ENCODE measurements around the gene FXN. TPM values are rescaled to one million over a fixed set of nuclear protein-coding genes. Genes with fewer than 3 reads are reported as not detected.
"Not testable (repeated sequence)": the region's sequence is repeated elsewhere in the genome, so short reads cannot be mapped to it uniquely, and the experiment has no call there.

FXN gene
- total RNA-seq, 1 experiment from 2014 or later: 12.0 TPM

DNA sequence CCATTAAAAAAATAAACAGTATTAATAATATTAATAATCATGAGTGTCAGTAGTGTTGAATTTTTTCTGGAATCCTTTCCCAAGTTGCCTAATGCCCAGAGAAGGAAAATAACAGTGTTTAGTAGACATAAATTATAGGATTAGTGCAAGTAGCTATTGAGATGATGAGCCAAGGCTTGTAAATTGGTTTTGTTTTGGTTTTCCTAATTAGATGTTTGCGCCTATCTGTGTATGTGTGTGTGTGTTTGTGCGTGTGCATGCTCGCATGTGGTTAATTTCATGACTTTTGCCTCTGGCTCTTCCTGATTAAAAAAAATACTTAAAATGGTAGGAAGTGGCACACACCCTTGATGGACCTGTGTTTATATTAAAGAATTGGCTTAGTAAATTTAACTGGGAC, 55.4 kb downstream of the FXN start:
- intact Hi-C loops (cut with micrococcal nuclease; ENCODE audit: unreplicated experiment): no loop called here
- H3K79me2 ChIP-seq (ENCODE audit: low read depth): no peaks in the 10 kb centered on the region
- DNase-seq: no peak
- CTCF ChIA-PET: no interaction called here
- no peak overlapping the region for H3K4me3 ChIP-seq
- no peak overlapping the region for H2AFZ ChIP-seq
- H3K4me1 ChIP-seq (replicated peaks; ENCODE audit: insufficient read depth): peaks cover 11% of the 10 kb centered on the region
- no peak overlapping the region for H3K27ac ChIP-seq
- no peaks in the 10 kb centered on the region for H3K9me2 ChIP-seq (ENCODE audit: insufficient read depth)
- POLR2A ChIA-PET (ENCODE audit: unreplicated experiment): no interaction called here
- no peaks in the 10 kb centered on the region for H3K27me3 ChIP-seq (ENCODE audit: insufficient read depth, low read depth)
- no peaks in the 10 kb centered on the region for H3K9me3 ChIP-seq (ENCODE audit: insufficient read depth, low read depth)
- no peaks in the 10 kb centered on the region for H3F3A ChIP-seq (ENCODE audit: insufficient read depth, low read depth)
- H3K4me2 ChIP-seq: no peak overlapping the region
- H3K36me3 ChIP-seq (ENCODE audit: low read depth): no peaks in the 10 kb centered on the region
- no TSS peak for BruUV-seq (replicated peaks)
- no peak for TF ChIP-seq EZH2 (IDR thresholded peaks at IDR 0.05; ENCODE audit: low read depth)
- no peak for TF ChIP-seq CTCF (conservative IDR thresholded peaks at IDR 0.05)
- no peaks in the 10 kb centered on the region for H4K20me1 ChIP-seq (ENCODE audit: insufficient read depth)

GRCh38 chr9:69093471-69094103, 58.0 kb downstream of the FXN start:
- intact Hi-C loops (cut with micrococcal nuclease; ENCODE audit: unreplicated experiment): loop anchor here (1.0 kb wide), 1 partner anchor 29 kb away; no protein-coding TSS in a partner anchor
- no peaks in the 10 kb centered on the region for H4K20me1 ChIP-seq (ENCODE audit: insufficient read depth)
- no peaks in the 10 kb centered on the region for H3K27me3 ChIP-seq (ENCODE audit: insufficient read depth, low read depth)
- H3K4me2 ChIP-seq: no peak overlapping the region
- 0 out of 2 replicates have a peak, but pooled peaks cover 3% of the 10 kb centered on the region for H3F3A ChIP-seq (ENCODE audit: insufficient read depth, low read depth)
- H3K9me2 ChIP-seq (ENCODE audit: insufficient read depth): no peaks in the 10 kb centered on the region
- H3K27ac ChIP-seq: no peak overlapping the region
- H3K4me3 ChIP-seq: no peak overlapping the region
- no peaks in the 10 kb centered on the region for H3K79me2 ChIP-seq (ENCODE audit: low read depth)
- no peak for DNase-seq
- no peaks in the 10 kb centered on the region for H3K9me3 ChIP-seq (ENCODE audit: insufficient read depth, low read depth)
- ChIA-PET CTCF (no interaction called here), POLR2A (ENCODE audit: unreplicated experiment) (interaction anchor here (0.7 kb wide), 1 partner anchor 87 kb away, joined by 9 read pairs; no protein-coding TSS in a partner anchor)
- peaks cover 36% of the 10 kb centered on the region for H3K4me1 ChIP-seq (replicated peaks; ENCODE audit: insufficient read depth)
- no peak overlapping the region for H2AFZ ChIP-seq
- no peak for TF ChIP-seq CTCF (conservative IDR thresholded peaks at IDR 0.05)
- no peak for TF ChIP-seq EZH2 (IDR thresholded peaks at IDR 0.05; ENCODE audit: low read depth)
- H3K36me3 ChIP-seq (ENCODE audit: low read depth): no peaks in the 10 kb centered on the region
- no TSS peak for BruUV-seq (replicated peaks)

GRCh38 chr9:69094361-69095135, 59.0 kb downstream of the FXN start:
- H3K27ac ChIP-seq; H2AFZ ChIP-seq; H3K36me3 ChIP-seq (ENCODE audit: low read depth); DNase-seq; H3F3A ChIP-seq (ENCODE audit: insufficient read depth, low read depth); CTCF ChIA-PET; BruUV-seq (replicated peaks); POLR2A ChIA-PET (ENCODE audit: unreplicated experiment); H3K9me2 ChIP-seq (ENCODE audit: insufficient read depth); H3K27me3 ChIP-seq (ENCODE audit: insufficient read depth, low read depth); H3K4me2 ChIP-seq; intact Hi-C loops (cut with micrococcal nuclease; ENCODE audit: unreplicated experiment); H3K4me3 ChIP-seq; H3K9me3 ChIP-seq (ENCODE audit: insufficient read depth, low read depth); H3K79me2 ChIP-seq (ENCODE audit: low read depth); H4K20me1 ChIP-seq (ENCODE audit: insufficient read depth): not testable (repeated sequence)
- peaks cover 30% of the 10 kb centered on the region for H3K4me1 ChIP-seq (replicated peaks; ENCODE audit: insufficient read depth)

Data from PC-9 (cell line).